Measurements from ENCODE around the gene RPL12.

DNA sequence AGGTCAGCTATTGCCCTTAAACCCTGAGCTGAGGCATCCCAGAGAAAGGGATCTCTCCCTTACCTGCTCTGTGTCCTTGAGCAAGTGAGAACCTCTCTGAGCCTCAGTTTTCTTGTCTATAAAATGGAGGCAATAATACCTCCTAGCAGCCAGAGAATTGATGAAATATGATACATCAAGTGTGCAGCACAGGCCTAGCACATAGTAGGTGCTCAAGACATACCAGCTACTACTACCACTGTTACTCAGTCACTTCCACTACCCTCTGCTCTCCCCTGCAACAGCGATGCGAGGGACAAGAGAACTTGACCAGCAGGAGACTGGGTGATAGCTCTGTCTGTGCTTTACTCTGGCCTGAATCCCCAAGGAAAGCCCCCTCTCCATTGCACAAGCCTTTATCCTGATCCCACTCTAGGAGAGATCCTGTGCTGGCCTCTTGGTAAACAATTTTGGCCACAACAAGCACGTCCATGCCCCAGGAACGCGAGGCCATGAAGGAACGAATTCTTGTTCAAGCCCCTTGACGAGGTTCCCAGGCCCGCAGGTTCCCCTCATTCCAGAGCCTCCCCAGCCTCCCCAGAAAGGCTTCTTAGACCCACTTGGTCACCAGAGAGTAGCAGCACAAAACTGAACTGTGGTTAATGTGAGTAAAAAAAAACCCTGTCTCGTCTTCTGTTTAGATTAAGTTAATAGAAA is 39.5 kb upstream of the RPL12 start:
- TF ChIP-seq HDAC6 (IDR thresholded peaks at IDR 0.05; ENCODE audit: low read depth, low read length) (no peak), EGR1 (conservative IDR thresholded peaks at IDR 0.05) (no peak), ZNF408 (CRISPR knock-in tag; IDR thresholded peaks at IDR 0.05; ENCODE audit: low read depth) (no peak), EZH2 (IDR thresholded peaks at IDR 0.05; ENCODE audit: borderline replicate concordance, low read depth, low read length) (no peak), POLR2A (conservative IDR thresholded peaks at IDR 0.05) (no peak), BACH1 (tag; IDR thresholded peaks at IDR 0.05) (no peak), SMARCE1 (IDR thresholded peaks at IDR 0.05) (no peak), SIN3B (IDR thresholded peaks at IDR 0.05; ENCODE audit: low read depth) (no peak), ZNF217 (CRISPR knock-in tag; IDR thresholded peaks at IDR 0.05) (no peak), PHF8 (IDR thresholded peaks at IDR 0.05; ENCODE audit: borderline replicate concordance, low read length) (no peak), ESRRA (IDR thresholded peaks at IDR 0.05; ENCODE audit: borderline replicate concordance, low read depth) (no peak)
- TF ChIP-seq, protein P1, sequence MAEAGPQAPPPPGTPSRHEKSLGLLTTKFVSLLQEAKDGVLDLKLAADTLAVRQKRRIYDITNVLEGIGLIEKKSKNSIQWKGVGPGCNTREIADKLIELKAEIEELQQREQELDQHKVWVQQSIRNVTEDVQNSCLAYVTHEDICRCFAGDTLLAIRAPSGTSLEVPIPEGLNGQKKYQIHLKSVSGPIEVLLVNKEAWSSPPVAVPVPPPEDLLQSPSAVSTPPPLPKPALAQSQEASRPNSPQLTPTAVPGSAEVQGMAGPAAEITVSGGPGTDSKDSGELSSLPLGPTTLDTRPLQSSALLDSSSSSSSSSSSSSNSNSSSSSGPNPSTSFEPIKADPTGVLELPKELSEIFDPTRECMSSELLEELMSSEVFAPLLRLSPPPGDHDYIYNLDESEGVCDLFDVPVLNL (CRISPR knock-in tag; IDR thresholded peaks at IDR 0.05; ENCODE audit: low read depth): no peak
- TF ChIP-seq, protein P2, sequence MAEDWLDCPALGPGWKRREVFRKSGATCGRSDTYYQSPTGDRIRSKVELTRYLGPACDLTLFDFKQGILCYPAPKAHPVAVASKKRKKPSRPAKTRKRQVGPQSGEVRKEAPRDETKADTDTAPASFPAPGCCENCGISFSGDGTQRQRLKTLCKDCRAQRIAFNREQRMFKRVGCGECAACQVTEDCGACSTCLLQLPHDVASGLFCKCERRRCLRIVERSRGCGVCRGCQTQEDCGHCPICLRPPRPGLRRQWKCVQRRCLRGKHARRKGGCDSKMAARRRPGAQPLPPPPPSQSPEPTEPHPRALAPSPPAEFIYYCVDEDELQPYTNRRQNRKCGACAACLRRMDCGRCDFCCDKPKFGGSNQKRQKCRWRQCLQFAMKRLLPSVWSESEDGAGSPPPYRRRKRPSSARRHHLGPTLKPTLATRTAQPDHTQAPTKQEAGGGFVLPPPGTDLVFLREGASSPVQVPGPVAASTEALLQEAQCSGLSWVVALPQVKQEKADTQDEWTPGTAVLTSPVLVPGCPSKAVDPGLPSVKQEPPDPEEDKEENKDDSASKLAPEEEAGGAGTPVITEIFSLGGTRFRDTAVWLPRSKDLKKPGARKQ (CRISPR knock-in tag; IDR thresholded peaks at IDR 0.05): no peak
- TF ChIP-seq, protein P3, sequence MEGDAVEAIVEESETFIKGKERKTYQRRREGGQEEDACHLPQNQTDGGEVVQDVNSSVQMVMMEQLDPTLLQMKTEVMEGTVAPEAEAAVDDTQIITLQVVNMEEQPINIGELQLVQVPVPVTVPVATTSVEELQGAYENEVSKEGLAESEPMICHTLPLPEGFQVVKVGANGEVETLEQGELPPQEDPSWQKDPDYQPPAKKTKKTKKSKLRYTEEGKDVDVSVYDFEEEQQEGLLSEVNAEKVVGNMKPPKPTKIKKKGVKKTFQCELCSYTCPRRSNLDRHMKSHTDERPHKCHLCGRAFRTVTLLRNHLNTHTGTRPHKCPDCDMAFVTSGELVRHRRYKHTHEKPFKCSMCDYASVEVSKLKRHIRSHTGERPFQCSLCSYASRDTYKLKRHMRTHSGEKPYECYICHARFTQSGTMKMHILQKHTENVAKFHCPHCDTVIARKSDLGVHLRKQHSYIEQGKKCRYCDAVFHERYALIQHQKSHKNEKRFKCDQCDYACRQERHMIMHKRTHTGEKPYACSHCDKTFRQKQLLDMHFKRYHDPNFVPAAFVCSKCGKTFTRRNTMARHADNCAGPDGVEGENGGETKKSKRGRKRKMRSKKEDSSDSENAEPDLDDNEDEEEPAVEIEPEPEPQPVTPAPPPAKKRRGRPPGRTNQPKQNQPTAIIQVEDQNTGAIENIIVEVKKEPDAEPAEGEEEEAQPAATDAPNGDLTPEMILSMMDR (IDR thresholded peaks at IDR 0.05 in 2 of 3, conservative IDR thresholded peaks at IDR 0.05 in 1 of 3; ENCODE audit: insufficient read depth in 2 of 3, low read depth in 1 of 3, low read length in 3 of 3): no peak

All from K562 (cell line).